ENCODE measurements around the gene C3.
A peak's percentile ranks its signal among the peaks of the same experiment; 100 is the strongest.
"Not testable (repeated sequence)": the region's sequence is repeated elsewhere in the genome, so short reads cannot be mapped to it uniquely, and the experiment has no call there.

The C3 gene

GRCh38 chr19:6712231-6712630 is 8.2 kb downstream of the C3 start:
- DNase-seq, result no peak

GRCh38 chr19:6711605-6712004 is 8.8 kb downstream of the C3 start:
- no peak for DNase-seq

GRCh38 chr19:6711078-6711361 is 9.4 kb downstream of the C3 start:
- DNase-seq, result no peak

- no peak for DNase-seq
Observed at GRCh38 chr19:6710273-6711077, 10.0 kb downstream of the C3 start.

GRCh38 chr19:6709549-6709948 is 10.9 kb downstream of the C3 start:
- DNase-seq, result no peak

GRCh38 chr19:6708913-6709312 is 11.5 kb downstream of the C3 start:
- not testable (repeated sequence) for DNase-seq

- DNase-seq, result no peak
Observed at GRCh38 chr19:6708346-6708745, 12.1 kb downstream of the C3 start.

- DNase-seq, result no peak
Observed at GRCh38 chr19:6707658-6708018, 12.8 kb downstream of the C3 start.

- DNase-seq, result no peak
Observed at GRCh38 chr19:6707011-6707657, 13.3 kb downstream of the C3 start.

GRCh38 chr19:6706633-6706958 is 13.9 kb downstream of the C3 start:
- no peak for DNase-seq

- DNase-seq, result no peak
Observed at GRCh38 chr19:6705931-6706632, 14.4 kb downstream of the C3 start.

- DNase-seq, result no peak
Observed at GRCh38 chr19:6700586-6701316, 19.7 kb downstream of the C3 start.

- DNase-seq, result no peak
Observed at GRCh38 chr19:6699935-6700334, 20.5 kb downstream of the C3 start.

- DNase-seq, result no peak
Observed at GRCh38 chr19:6697291-6697690, 23.2 kb downstream of the C3 start.

- DNase-seq, result no peak
Observed at GRCh38 chr19:6696239-6696820, 24.1 kb downstream of the C3 start.

GRCh38 chr19:6694147-6694815 is 26.2 kb downstream of the C3 start:
- DNase-seq, result peak; percentile 59

- peak; percentile 44 for DNase-seq
Observed at GRCh38 chr19:6693681-6694080, 26.8 kb downstream of the C3 start.

- no peak for DNase-seq
Observed at GRCh38 chr19:6693056-6693471, 27.4 kb downstream of the C3 start.

- DNase-seq, result no peak
Observed at GRCh38 chr19:6692027-6692426, 28.4 kb downstream of the C3 start.

- no peak for DNase-seq
Observed at GRCh38 chr19:6691342-6691741, 29.1 kb downstream of the C3 start.

- DNase-seq, result no peak
Observed at GRCh38 chr19:6690160-6690885, 30.1 kb downstream of the C3 start.

- DNase-seq, result peak; percentile 45
Observed at GRCh38 chr19:6687114-6687513, 33.3 kb downstream of the C3 start.
